ENCODE results near the gene LRRN4.

LRRN4 gene

DNA sequence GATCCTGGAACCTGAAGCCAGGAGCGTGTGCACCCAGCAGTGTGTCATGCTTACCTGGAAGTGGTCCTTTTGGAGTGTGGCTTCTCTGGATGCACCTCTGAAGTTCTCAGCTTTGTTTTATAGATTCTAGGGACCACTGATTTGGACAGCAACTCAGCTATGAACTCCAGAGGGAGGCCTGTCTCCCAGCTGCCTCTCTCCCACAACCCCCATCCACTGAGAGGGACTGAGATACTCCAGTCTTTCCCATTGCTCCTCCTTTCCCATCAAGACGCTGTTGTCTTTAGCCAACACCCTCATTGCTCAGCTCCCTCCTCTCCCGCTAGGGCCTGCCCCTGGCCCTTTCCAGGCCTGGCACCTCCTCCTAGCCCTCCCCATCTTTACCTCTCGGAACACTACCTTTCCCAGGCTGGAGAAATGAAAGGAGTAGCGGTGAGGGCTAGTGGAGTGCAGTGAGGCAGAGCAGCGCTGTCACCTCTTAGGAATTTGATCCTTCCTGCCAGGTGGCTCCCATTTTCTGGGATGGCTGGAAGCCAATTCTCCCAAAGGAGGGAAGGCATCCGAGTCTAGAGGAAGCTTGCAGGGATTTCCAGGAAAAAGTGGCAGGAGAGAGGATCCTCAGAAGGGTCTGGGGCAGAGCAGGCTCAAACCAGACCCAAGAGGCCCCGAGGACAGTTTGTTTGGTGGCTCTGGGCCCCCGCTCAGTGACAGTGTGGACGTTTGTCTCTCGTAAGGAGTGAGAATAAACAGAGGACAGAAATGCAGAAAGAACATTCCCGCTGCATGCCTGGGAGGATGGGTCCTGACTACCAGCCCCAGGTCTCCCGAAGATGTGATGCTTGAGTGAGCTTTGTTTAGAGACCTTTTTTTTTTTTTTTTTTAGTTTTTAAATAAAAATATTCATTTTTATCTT, at the start of gene LRRN4:
TSS of gene LRRN4 (minus strand) at position 285 of the 913 bp plus-strand sequence. CDS start 1,261 bp downstream, outside the sequence.
- Mint-ChIP-seq H3K4me1 (ENCODE audit: low read depth) (no peaks in the 10 kb centered on the region), H3K4me3 (no peak within 1 kb of the TSS), H3K36me3 (ENCODE audit: low read depth) (no peaks in the 10 kb centered on the region), H3K27ac (no peak within 1 kb of the TSS), H3K27me3 (peaks cover 53% of the 10 kb centered on the region), H3K9me3 (no peaks in the 10 kb centered on the region)

DNA sequence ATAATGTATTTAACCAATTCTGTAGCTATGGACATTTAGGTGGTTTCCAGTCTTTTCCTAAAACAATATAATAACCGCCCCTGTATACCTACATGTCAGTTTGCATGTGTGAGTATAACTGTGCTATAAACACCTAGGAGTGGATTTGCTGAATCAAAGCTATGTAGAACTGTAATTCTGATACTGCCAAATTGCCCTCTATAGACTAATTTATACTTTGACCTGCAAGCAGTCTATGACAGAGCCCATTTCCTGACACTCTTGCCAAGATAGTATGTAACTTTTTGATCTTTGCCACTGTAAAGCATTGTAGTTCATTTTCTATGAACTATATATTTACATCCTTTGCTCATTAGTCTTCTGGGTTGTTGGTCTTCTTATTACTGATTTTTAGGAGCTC, 49.4 kb upstream of the LRRN4 start:
- H3K4me1 Mint-ChIP-seq (ENCODE audit: low read depth), result no peaks in the 10 kb centered on the region

GRCh38 chr20:6101346-6101745, 47.5 kb upstream of the LRRN4 start:
- H3K27ac Mint-ChIP-seq, result no peak overlapping the region
- H3K9me3 Mint-ChIP-seq, result no peaks in the 10 kb centered on the region
- peaks cover 7% of the 10 kb centered on the region for H3K27me3 Mint-ChIP-seq
- no peak overlapping the region for H3K4me3 Mint-ChIP-seq
- no peaks in the 10 kb centered on the region for H3K4me1 Mint-ChIP-seq (ENCODE audit: low read depth)
- H3K36me3 Mint-ChIP-seq (ENCODE audit: low read depth), result no peaks in the 10 kb centered on the region

More for the DNA sequence above, 49.4 kb upstream of the LRRN4 start:
- Mint-ChIP-seq H3K36me3 (ENCODE audit: low read depth) (no peaks in the 10 kb centered on the region), H3K27me3 (no peaks in the 10 kb centered on the region), H3K4me3 (no peak overlapping the region), H3K27ac (no peak overlapping the region), H3K9me3 (no peaks in the 10 kb centered on the region)

GRCh38 chr20:6100246-6100645, 46.4 kb upstream of the LRRN4 start:
- Mint-ChIP-seq H3K9me3 (no peaks in the 10 kb centered on the region), H3K27me3 (peaks cover 14% of the 10 kb centered on the region), H3K36me3 (ENCODE audit: low read depth) (no peaks in the 10 kb centered on the region), H3K27ac (no peak overlapping the region), H3K4me1 (ENCODE audit: low read depth) (no peaks in the 10 kb centered on the region), H3K4me3 (no peak overlapping the region)

DNA sequence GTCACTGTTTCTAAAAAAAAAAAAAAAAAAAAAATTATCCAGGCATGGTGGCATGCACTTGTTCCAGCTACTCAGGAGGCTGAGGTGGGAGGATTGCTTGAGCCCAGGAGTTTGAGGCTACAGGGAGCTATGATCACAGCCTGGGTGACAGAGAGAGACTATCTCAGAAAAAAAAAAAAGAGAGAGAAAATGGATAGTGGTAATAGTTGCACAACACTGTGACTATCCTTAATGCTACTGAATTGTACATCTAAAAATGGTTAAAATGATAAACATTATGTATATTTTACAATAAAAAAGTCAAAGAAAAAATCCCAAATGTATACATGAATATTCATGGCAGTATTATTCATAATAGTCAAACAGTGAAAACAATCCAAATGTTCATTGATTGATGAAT, 46.0 kb upstream of the LRRN4 start:
- Mint-ChIP-seq H3K4me3 (no peak overlapping the region), H3K9me3 (no peaks in the 10 kb centered on the region), H3K4me1 (ENCODE audit: low read depth) (no peaks in the 10 kb centered on the region), H3K36me3 (ENCODE audit: low read depth) (no peaks in the 10 kb centered on the region), H3K27me3 (peaks cover 14% of the 10 kb centered on the region), H3K27ac (no peak overlapping the region)

- H3K4me3 Mint-ChIP-seq, result no peak overlapping the region
- H3K4me1 Mint-ChIP-seq (ENCODE audit: low read depth), result no peaks in the 10 kb centered on the region
- H3K27me3 Mint-ChIP-seq, result peaks cover 14% of the 10 kb centered on the region
- H3K27ac Mint-ChIP-seq, result no peak overlapping the region
- no peaks in the 10 kb centered on the region for H3K9me3 Mint-ChIP-seq
- H3K36me3 Mint-ChIP-seq (ENCODE audit: low read depth), result no peaks in the 10 kb centered on the region
These were observed 41.5 kb upstream of the LRRN4 start for GRCh38 chr20:6095409-6095808.

GRCh38 chr20:6094565-6094964, 40.7 kb upstream of the LRRN4 start:
- no peaks in the 10 kb centered on the region for H3K36me3 Mint-ChIP-seq (ENCODE audit: low read depth)
- no peaks in the 10 kb centered on the region for H3K9me3 Mint-ChIP-seq
- H3K4me1 Mint-ChIP-seq (ENCODE audit: low read depth), result no peaks in the 10 kb centered on the region
- no peak overlapping the region for H3K4me3 Mint-ChIP-seq
- H3K27me3 Mint-ChIP-seq, result peaks cover 17% of the 10 kb centered on the region
- no peak overlapping the region for H3K27ac Mint-ChIP-seq

- Mint-ChIP-seq H3K4me3 (no peak overlapping the region), H3K27ac (no peak overlapping the region), H3K36me3 (ENCODE audit: low read depth) (no peaks in the 10 kb centered on the region), H3K4me1 (ENCODE audit: low read depth) (no peaks in the 10 kb centered on the region), H3K9me3 (no peaks in the 10 kb centered on the region), H3K27me3 (peaks cover 19% of the 10 kb centered on the region)
These were observed 40.2 kb upstream of the LRRN4 start for GRCh38 chr20:6094063-6094462.

DNA sequence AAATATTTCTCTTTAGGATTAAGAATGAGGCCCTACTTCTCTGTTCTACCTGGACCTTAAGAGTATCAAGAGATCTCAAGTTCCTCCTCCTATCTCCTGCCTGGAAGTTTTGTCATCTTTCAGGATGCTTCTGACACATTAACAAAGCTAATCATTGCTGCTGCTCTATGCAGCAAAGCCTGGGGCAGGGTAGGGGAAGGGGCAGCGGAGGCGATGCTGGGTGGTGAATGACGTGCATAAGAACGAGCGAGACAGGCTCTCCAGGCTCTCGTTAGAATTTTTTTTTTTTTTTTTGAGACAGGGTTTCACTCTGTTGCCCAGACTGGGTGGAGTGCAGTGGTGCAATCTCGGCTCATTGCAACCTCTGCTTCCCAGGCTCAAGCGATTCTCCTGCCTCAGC, 37.8 kb upstream of the LRRN4 start:
- Mint-ChIP-seq H3K36me3 (ENCODE audit: low read depth) (no peaks in the 10 kb centered on the region), H3K27me3 (peaks cover 15% of the 10 kb centered on the region), H3K4me1 (ENCODE audit: low read depth) (no peaks in the 10 kb centered on the region), H3K9me3 (no peaks in the 10 kb centered on the region), H3K4me3 (no peak overlapping the region), H3K27ac (no peak overlapping the region)

- no peak overlapping the region for H3K27ac Mint-ChIP-seq
- no peaks in the 10 kb centered on the region for H3K9me3 Mint-ChIP-seq
- no peak overlapping the region for H3K4me3 Mint-ChIP-seq
- no peaks in the 10 kb centered on the region for H3K4me1 Mint-ChIP-seq (ENCODE audit: low read depth)
- no peaks in the 10 kb centered on the region for H3K36me3 Mint-ChIP-seq (ENCODE audit: low read depth)
- H3K27me3 Mint-ChIP-seq, result peaks cover 12% of the 10 kb centered on the region
These were observed 33.0 kb upstream of the LRRN4 start for GRCh38 chr20:6086868-6087267.

GRCh38 chr20:6083926-6084325, 30.1 kb upstream of the LRRN4 start:
- Mint-ChIP-seq H3K36me3 (ENCODE audit: low read depth) (no peaks in the 10 kb centered on the region), H3K27me3 (peaks cover 6% of the 10 kb centered on the region), H3K4me3 (no peak overlapping the region), H3K9me3 (no peaks in the 10 kb centered on the region), H3K4me1 (ENCODE audit: low read depth) (no peaks in the 10 kb centered on the region), H3K27ac (no peak overlapping the region)

DNA sequence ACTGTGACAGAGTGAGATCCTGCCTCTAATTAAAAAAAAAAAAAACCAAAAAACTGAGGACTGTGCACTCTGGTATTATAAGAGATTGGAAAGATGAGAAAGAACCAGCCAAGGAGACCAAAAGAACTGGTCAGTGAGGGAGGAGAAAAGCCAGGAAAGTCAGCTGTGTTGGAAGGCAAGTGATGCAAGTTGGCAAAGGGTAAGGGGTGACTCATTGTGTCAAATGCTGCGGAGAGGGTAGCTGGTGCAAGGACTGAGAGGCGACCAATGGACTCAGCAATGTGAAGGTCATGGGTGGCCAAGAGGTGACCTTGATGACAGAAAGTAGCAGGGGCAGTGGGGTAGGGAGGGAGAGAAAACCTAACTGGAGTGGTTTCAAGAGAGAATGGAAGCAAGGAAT, 27.4 kb upstream of the LRRN4 start:
- Mint-ChIP-seq H3K27ac (no peak overlapping the region), H3K4me1 (ENCODE audit: low read depth) (no peaks in the 10 kb centered on the region), H3K4me3 (no peak overlapping the region), H3K36me3 (ENCODE audit: low read depth) (no peaks in the 10 kb centered on the region), H3K9me3 (no peaks in the 10 kb centered on the region), H3K27me3 (peaks cover 10% of the 10 kb centered on the region)

GRCh38 chr20:6079016-6079415, 25.2 kb upstream of the LRRN4 start:
- no peak overlapping the region for H3K27ac Mint-ChIP-seq
- H3K9me3 Mint-ChIP-seq, result no peaks in the 10 kb centered on the region
- peaks cover 7% of the 10 kb centered on the region for H3K27me3 Mint-ChIP-seq
- H3K36me3 Mint-ChIP-seq (ENCODE audit: low read depth), result no peaks in the 10 kb centered on the region
- no peak overlapping the region for H3K4me3 Mint-ChIP-seq
- H3K4me1 Mint-ChIP-seq (ENCODE audit: low read depth), result no peaks in the 10 kb centered on the region

GRCh38 chr20:6075428-6076219, 21.8 kb upstream of the LRRN4 start:
- Mint-ChIP-seq H3K36me3 (ENCODE audit: low read depth) (no peaks in the 10 kb centered on the region), H3K27ac (no peak overlapping the region), H3K4me3 (no peak overlapping the region), H3K4me1 (ENCODE audit: low read depth) (no peaks in the 10 kb centered on the region), H3K9me3 (no peaks in the 10 kb centered on the region), H3K27me3 (peaks cover 6% of the 10 kb centered on the region)

DNA sequence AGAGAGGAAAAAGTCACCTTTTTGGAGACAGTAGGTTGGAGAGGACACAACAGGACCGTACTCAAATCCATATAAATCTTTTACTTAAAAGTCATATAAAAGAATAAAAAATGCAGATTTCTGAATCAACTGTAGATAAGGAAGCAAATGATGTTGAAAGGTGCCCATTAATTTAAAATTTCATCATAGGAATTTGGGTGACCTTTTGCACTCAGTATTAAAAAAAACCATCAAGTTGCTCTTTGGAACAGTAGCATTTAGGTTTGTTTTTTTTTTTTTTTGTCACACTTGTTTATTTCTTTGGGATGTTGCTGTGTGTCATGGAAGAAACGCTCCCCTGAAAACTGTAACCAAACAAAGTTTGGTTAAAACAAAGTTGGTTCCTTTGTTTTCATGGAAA, 20.9 kb upstream of the LRRN4 start:
- peaks cover 6% of the 10 kb centered on the region for H3K27me3 Mint-ChIP-seq
- no peak overlapping the region for H3K27ac Mint-ChIP-seq
- no peaks in the 10 kb centered on the region for H3K9me3 Mint-ChIP-seq
- H3K4me1 Mint-ChIP-seq (ENCODE audit: low read depth), result no peaks in the 10 kb centered on the region
- H3K36me3 Mint-ChIP-seq (ENCODE audit: low read depth), result no peaks in the 10 kb centered on the region
- H3K4me3 Mint-ChIP-seq, result no peak overlapping the region
